ENCODE data around the gene PRRC2B.
"Not testable (repeated sequence)": the region's sequence is repeated elsewhere in the genome, so short reads cannot be mapped to it uniquely, and the experiment has no call there.

The PRRC2B gene

DNA sequence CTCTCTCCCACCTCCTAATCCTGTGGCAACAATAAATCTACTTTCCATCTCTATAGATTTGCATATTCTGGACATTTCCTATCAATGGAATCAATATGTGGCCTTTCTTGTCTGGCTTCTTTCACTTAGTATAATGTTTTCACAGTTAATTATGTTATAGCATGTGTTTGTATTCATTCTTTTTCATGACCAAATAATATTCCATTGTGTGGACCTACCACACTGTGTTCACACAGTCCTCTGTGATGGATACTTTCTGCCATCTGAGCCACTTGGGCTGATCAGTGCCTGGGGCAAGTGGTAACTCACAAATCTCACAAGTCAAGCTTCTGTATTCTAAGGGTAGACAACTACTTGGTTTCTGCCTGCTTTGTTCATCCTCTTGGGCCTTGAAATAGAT, 60.1 kb downstream of the PRRC2B start:
- TF ChIP-seq, protein P1, sequence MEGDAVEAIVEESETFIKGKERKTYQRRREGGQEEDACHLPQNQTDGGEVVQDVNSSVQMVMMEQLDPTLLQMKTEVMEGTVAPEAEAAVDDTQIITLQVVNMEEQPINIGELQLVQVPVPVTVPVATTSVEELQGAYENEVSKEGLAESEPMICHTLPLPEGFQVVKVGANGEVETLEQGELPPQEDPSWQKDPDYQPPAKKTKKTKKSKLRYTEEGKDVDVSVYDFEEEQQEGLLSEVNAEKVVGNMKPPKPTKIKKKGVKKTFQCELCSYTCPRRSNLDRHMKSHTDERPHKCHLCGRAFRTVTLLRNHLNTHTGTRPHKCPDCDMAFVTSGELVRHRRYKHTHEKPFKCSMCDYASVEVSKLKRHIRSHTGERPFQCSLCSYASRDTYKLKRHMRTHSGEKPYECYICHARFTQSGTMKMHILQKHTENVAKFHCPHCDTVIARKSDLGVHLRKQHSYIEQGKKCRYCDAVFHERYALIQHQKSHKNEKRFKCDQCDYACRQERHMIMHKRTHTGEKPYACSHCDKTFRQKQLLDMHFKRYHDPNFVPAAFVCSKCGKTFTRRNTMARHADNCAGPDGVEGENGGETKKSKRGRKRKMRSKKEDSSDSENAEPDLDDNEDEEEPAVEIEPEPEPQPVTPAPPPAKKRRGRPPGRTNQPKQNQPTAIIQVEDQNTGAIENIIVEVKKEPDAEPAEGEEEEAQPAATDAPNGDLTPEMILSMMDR (conservative IDR thresholded peaks at IDR 0.05), result no peak
- H3K27ac ChIP-seq, result no peak overlapping the region

DNA sequence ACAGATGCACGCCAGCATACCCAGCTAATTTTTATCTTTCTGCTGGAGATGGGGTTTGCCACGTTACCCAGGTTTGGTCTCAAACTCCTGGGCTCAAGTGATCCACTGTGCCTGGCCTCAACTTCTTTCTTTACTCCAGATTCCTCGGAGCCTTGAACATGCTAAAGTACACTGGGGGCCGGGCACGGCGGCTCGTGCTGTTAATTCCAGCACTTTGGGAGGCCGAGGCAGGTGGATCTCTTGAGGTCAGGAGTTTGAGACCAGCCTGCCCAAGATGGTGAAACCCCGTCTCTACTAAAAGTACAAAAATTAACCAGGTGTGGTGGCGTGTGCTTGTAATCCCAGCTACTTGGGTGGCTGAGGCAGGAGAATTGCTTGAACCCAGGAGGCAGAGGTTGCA, 61.8 kb downstream of the PRRC2B start:
- not testable (repeated sequence) for H3K27ac ChIP-seq

DNA sequence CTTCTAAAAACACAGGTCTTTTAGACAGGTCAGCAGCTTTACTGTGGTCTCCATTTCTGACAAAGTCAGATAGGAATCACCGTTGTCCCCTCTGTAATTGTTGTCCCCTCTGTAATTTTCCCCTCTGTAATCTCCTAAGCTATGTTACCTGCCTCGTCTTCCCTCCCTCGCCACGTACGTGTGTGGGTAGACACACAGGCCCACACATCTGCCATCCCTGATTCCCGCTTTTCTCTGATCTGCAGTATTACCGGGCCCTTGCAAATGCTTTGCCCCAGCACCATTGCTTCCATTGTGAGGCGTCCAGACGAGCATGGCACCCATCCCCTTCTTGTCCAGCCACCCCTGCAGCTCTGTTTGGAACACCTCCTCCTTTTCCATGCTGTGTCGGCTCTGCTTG, 63.9 kb downstream of the PRRC2B start:
- TF ChIP-seq, protein P1 (conservative IDR thresholded peaks at IDR 0.05), result no peak
- no peak overlapping the region for H3K27ac ChIP-seq

DNA sequence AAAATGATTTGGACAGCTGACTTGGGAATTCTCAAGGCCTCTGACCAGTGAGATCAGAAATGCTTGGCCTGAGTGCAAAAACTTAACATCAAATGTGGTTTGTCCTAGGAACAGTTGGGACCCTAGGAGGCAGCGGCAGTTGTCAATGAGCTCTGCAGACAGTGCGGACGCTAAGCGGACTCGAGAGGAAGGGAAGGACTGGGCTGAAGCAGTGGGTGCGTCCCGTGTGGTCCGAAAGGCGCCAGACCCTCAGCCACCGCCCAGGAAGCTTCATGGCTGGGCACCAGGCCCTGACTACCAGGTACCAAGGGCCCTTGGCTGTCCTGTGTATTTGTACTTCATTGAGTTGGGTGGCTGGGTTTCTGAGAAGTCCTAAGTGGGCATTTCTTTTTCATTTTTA, 65.2 kb downstream of the PRRC2B start:
- TF ChIP-seq, protein P1 (conservative IDR thresholded peaks at IDR 0.05), result no peak
- H3K27ac ChIP-seq, result no peak overlapping the region

DNA sequence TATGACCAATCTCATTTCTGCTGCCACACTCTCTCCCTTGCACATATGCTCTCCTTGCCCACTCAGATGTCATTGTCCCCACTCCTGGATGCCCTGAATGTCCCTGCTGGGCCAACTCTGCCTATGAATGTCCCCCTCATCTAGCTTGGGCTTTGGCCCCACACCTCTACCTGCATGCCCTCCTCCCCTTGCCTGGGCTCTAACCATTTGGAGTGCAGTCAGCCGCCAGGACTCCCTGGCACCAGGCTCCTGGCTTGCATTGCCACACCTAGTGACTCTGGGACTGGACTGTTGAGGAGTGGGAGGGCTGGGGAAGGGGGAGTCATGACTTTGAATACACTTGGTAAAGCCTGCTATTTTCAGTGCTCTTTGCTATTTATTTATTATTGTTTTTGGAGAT, 67.3 kb downstream of the PRRC2B start:
- TF ChIP-seq, protein P1 (conservative IDR thresholded peaks at IDR 0.05), result no peak

DNA sequence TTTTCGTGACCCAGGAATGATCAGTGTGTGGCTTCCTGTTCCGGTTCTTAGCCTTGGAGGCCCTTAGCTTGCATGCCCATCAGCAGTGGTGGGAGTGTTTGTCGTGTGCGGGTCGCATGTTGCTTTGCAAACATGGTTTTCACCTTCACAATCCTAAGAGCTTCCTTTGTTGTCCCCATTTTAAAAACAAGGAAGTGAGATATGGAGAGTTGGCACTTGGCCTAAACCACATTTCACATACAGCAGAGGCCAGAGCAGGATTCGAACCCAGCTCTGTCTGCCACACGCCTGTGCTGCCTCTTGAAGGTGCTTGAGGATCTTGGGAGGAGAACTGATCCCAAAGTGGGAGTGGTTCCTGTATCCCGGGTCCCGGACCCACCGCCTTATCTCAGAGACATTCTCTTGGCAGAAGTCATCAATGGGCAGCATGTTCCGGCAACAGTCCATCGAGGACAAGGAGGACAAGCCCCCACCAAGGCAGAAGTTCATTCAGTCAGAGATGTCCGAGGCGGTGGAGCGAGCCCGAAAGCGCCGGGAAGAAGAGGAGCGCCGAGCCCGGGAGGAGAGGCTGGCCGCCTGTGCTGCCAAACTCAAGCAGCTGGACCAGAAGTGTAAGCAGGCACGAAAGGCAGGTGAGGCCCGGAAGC, 70.6 kb downstream of the PRRC2B start:
- peak overlapping the region; percentile 24; the same call in 1 of the 2 replicates for H3K27ac ChIP-seq
- TF ChIP-seq, protein P1 (conservative IDR thresholded peaks at IDR 0.05), result no peak

More for the DNA sequence above, 67.3 kb downstream of the PRRC2B start:
- no peak overlapping the region for H3K27ac ChIP-seq

DNA sequence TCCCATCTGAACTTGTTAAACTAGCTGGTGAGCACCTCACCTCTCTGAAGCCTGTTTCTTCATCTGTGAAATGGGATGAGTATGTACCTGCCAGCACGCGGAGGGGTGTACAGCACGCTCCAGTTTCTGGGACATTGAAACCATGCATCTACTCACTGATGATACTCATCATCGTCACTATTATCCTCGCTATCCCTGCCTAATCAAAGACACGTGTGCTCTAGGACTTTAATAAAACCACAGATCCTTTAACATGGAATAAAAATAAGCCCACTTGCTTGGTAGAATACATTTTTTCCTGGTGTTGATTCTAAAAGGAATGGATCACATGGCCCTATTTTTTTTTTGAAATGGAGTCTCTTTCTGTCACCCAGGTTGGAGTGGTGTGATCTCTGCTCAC, 71.5 kb downstream of the PRRC2B start:
- TF ChIP-seq, protein P1 (conservative IDR thresholded peaks at IDR 0.05), result no peak
- peak overlapping the region; percentile 64; the same call in 1 of the 2 replicates for H3K27ac ChIP-seq

DNA sequence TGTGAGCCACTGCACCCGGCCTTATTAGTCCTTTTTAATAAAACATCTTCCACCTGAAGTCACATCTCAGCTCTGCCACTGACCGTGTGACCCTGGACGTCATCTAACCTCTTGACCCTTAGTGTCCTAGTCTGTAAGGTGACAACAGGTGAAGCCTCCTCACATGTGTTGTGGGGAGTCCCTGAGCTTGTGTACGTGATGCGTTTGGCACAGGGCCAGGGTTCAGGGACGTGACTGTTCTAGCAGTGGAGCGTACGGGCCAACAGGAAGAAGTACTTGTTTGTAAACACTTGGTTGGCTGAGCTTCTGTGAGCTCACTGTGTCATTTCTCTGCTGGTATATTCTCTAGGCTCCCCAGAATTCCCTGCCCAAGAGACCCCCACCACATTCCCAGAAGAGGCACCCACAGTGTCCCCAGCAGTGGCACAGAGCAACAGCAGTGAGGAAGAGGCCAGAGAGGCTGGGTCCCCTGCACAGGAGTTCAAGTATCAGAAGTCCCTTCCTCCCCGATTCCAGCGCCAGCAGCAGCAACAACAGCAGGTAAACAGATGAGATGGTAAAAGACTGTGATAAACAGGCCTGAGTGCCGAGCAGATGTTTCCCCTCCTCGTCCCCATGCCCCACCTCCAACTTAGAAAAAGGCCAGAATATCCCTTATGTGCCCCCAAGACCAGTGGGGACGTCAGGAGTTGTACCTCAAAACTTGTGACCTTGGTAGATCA, 73.5 kb downstream of the PRRC2B start:
- TF ChIP-seq, protein P1 (conservative IDR thresholded peaks at IDR 0.05), result no peak
- H3K27ac ChIP-seq, result peak overlapping the region; percentile 64
